22Rv1 (cell line): ENCODE data around the gene COIL.

Experiments
- H3K27ac ChIP-seq: fragments of 450-650 bp; 2 replicates; pipeline ENCODE4 v1.5.1; 2017
- CTCF ChIP-seq: fragments of 450-650 bp; IDR thresholded peaks from 2 replicates; pipeline ENCODE4 v1.5.1; 2017; ENCODE audit warnings: mild to moderate bottlenecking
- ZFX ChIP-seq: fragments of 450-650 bp; IDR thresholded peaks from 2 replicates; pipeline ENCODE4 v1.6.1; 2017; ENCODE audit warnings: antibody characterized with exemption, borderline replicate concordance

Gene COIL

GRCh38 chr17:56908001-56908542 lies 52.8 kb downstream of the COIL start:
- no peak overlapping the region for H3K27ac ChIP-seq
- TF ChIP-seq CTCF: no peak
- TF ChIP-seq ZFX: no peak

GRCh38 chr17:56903560-56903959 lies 57.3 kb downstream of the COIL start:
- TF ChIP-seq ZFX (no peak), CTCF (no peak)
- H3K27ac ChIP-seq: no peak overlapping the region

GRCh38 chr17:56902348-56902747 lies 58.5 kb downstream of the COIL start:
- no peak overlapping the region for H3K27ac ChIP-seq
- TF ChIP-seq CTCF: no peak
- no peak for TF ChIP-seq ZFX

- TF ChIP-seq ZFX (no peak), CTCF (no peak)
- H3K27ac ChIP-seq: no peak overlapping the region
These were observed 61.4 kb downstream of the COIL start for GRCh38 chr17:56899403-56899802.

GRCh38 chr17:56898874-56899273 lies 62.0 kb downstream of the COIL start:
- no peak overlapping the region for H3K27ac ChIP-seq
- TF ChIP-seq ZFX: no peak
- TF ChIP-seq CTCF: no peak

- H3K27ac ChIP-seq: no peak overlapping the region
- no peak for TF ChIP-seq ZFX
- no peak for TF ChIP-seq CTCF
These were observed 63.0 kb downstream of the COIL start for GRCh38 chr17:56897646-56898424.

- TF ChIP-seq ZFX (no peak), CTCF (no peak)
- no peak overlapping the region for H3K27ac ChIP-seq
These were observed 63.9 kb downstream of the COIL start for GRCh38 chr17:56896968-56897359.
